ENCODE measurements around the gene TTYH3. TPM values are rescaled to one million over a fixed set of nuclear protein-coding genes. Genes with fewer than 3 reads are reported as not detected.

TTYH3 gene
- total RNA-seq, 1 donor from 2014 or later, result 18.8 TPM

DNA sequence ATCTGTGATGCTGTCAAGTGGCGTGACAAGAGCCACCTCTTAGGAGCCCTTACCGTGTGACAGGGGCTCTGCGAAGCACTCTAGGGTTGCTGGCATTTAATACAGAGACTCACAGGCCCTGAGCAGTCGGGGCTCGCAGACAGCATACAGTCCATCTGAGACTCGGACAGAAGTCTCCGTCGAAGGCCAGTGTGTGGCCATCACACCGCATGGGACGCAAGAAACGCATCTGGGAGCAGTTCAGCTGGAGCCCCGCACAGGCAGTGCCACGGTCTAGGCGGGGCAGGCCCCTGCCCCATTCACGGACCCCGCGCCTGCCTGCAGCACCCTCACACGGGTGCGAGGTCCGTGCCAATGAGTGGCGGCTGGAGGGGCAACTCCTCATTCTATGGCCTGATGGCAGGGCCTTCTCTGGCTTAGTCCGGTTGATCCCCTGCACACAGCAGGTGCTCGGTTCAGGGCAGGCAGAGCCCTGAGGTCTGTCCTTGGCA lies 39.4 kb upstream of the TTYH3 start:
- no peak overlapping the region for H3K4me3 ChIP-seq (ENCODE audit: low read length in 3 of 3)
- H3K27ac ChIP-seq (ENCODE audit: low read depth, low read length), result no peak overlapping the region
- no peaks in the 10 kb centered on the region for H3K9me3 ChIP-seq (ENCODE audit: control insufficient read depth in 3 of 3, low read length in 3 of 3)
- no peaks in the 10 kb centered on the region for H3K27me3 ChIP-seq (ENCODE audit: control insufficient read depth in 3 of 3, insufficient read depth in 3 of 3, low read length in 3 of 3)
- H3K36me3 ChIP-seq (ENCODE audit: control insufficient read depth in 3 of 3, insufficient read depth in 3 of 3, low read length in 3 of 3), result peaks cover 23 to 29% (median 24%) of the 10 kb centered on the region in 3 donors
- no peak overlapping the region for H3K9ac ChIP-seq (ENCODE audit: low read depth in 1 of 3, low read length in 3 of 3)
- no peaks in the 10 kb centered on the region for H3K4me1 ChIP-seq (ENCODE audit: control insufficient read depth in 3 of 3, insufficient read depth in 3 of 3, low read length in 3 of 3)

DNA sequence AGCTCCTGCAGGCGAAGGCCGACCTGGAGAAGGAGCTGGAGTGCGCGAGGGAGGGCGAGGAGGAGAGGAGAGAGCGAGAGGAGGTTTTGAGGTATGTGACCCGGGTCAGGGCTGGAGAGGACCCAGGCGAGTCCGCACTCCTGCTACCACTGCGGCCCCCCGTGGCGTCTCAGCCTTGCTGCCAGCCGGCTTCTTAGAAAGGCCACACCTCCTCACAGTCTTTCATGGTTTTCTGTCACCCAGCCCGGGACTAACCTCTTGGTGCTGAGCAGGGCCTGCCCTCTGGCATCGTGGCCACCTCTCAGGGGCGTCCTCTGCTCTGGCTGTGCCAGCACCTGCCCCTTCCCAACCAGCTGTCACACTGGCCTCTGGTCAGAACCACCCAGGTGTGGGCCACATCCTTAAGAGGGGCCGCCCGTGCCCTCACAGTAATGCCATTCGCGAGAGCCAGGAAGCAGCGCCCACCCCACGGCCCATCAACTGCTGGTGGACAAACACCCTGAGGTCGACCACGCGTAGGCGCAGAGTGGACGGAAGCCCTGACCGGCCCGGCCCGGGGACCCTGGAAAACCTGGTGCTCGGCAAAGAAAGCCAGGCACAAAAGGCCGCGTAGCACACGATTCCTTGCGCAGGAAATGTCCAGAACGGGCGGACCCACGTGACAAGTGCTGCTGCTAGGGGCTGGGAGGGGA lies 38.6 kb upstream of the TTYH3 start:
- H3K27ac ChIP-seq (ENCODE audit: low read depth, low read length), result no peak overlapping the region
- H3K36me3 ChIP-seq (ENCODE audit: control insufficient read depth in 3 of 3, insufficient read depth in 3 of 3, low read length in 3 of 3), result peaks cover 23 to 28% (median 24%) of the 10 kb centered on the region in 3 donors
- no peak overlapping the region for H3K4me3 ChIP-seq (ENCODE audit: low read length in 3 of 3)
- H3K4me1 ChIP-seq (ENCODE audit: control insufficient read depth in 3 of 3, insufficient read depth in 3 of 3, low read length in 3 of 3), result no peaks in the 10 kb centered on the region
- H3K9ac ChIP-seq (ENCODE audit: low read depth in 1 of 3, low read length in 3 of 3), result no peak overlapping the region
- H3K9me3 ChIP-seq (ENCODE audit: control insufficient read depth in 3 of 3, low read length in 3 of 3), result no peaks in the 10 kb centered on the region
- no peaks in the 10 kb centered on the region for H3K27me3 ChIP-seq (ENCODE audit: control insufficient read depth in 3 of 3, insufficient read depth in 3 of 3, low read length in 3 of 3)

DNA sequence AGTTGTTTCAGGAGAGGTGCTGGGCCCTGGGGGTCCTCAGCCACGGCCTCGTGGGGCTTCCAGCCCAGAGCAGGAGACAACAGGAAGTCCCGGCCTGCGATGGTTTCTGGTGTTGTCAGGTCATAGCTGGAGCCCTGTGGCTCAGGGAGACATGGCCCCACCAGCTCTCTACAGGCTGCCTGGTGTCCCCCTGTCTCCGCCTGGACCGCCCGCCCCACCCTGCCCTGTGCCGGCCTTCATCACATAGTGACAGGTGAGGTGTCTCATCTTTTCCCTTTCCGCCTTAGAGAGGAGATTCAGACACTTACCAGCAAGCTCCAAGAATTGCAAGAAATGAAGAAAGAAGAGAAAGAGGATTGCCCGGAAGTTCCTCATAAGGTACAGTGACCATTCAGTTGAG lies 37.2 kb upstream of the TTYH3 start:
- H3K36me3 ChIP-seq (ENCODE audit: control insufficient read depth in 3 of 3, insufficient read depth in 3 of 3, low read length in 3 of 3), result peaks cover 26 to 36% (median 26%) of the 10 kb centered on the region in 3 donors
- H3K27me3 ChIP-seq (ENCODE audit: control insufficient read depth in 3 of 3, insufficient read depth in 3 of 3, low read length in 3 of 3), result no peaks in the 10 kb centered on the region
- H3K9ac ChIP-seq (ENCODE audit: low read depth in 1 of 3, low read length in 3 of 3), result no peak overlapping the region
- H3K4me1 ChIP-seq (ENCODE audit: control insufficient read depth in 3 of 3, insufficient read depth in 3 of 3, low read length in 3 of 3), result no peaks in the 10 kb centered on the region
- H3K9me3 ChIP-seq (ENCODE audit: control insufficient read depth in 3 of 3, low read length in 3 of 3), result no peaks in the 10 kb centered on the region
- no peak overlapping the region for H3K4me3 ChIP-seq (ENCODE audit: low read length in 3 of 3)
- no peak overlapping the region for H3K27ac ChIP-seq (ENCODE audit: low read depth, low read length)

DNA sequence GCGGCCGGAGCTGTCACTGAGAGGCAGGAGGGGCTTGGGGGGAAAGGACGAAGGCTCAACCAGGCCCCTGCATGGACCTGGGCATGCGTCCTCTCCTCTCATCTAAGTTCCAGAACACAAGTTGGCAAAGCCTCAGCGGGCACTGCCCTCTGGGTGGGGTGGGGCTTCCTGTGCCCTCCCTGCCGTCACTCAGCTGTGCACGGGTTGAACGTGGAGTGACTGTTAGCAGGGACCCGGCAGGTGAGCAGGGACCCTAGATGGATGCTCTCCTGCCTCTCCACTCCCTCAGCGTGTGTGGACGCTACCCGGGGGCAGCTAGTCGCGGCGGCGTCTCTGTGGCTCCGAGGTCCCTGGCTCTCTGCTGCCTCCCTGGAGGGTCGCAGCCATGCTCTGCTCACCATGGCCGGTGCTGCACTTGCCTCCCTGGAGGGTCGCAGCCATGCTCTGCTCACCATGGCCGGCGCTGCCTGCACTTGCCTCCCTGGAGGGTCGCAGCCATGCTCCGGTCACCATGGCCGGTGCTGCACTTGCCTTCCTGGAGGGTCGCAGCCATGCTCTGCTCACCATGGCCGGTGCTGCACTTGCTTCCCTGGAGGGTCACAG lies 36.4 kb upstream of the TTYH3 start:
- H3K36me3 ChIP-seq (ENCODE audit: control insufficient read depth in 3 of 3, insufficient read depth in 3 of 3, low read length in 3 of 3), result peaks cover 26 to 34% (median 29%) of the 10 kb centered on the region in 3 donors
- H3K9me3 ChIP-seq (ENCODE audit: control insufficient read depth in 3 of 3, low read length in 3 of 3), result no peaks in the 10 kb centered on the region
- no peak overlapping the region for H3K4me3 ChIP-seq (ENCODE audit: low read length in 3 of 3)
- no peak overlapping the region for H3K9ac ChIP-seq (ENCODE audit: low read depth in 1 of 3, low read length in 3 of 3)
- H3K27me3 ChIP-seq (ENCODE audit: control insufficient read depth in 3 of 3, insufficient read depth in 3 of 3, low read length in 3 of 3), result no peaks in the 10 kb centered on the region
- H3K4me1 ChIP-seq (ENCODE audit: control insufficient read depth in 3 of 3, insufficient read depth in 3 of 3, low read length in 3 of 3), result no peaks in the 10 kb centered on the region
- H3K27ac ChIP-seq (ENCODE audit: low read depth, low read length), result no peak overlapping the region

- Histone ChIP-seq H3K36me3 (ENCODE audit: control insufficient read depth in 3 of 3, insufficient read depth in 3 of 3, low read length in 3 of 3) (peaks cover 28 to 39% (median 29%) of the 10 kb centered on the region in 3 donors), H3K27ac (ENCODE audit: low read depth, low read length) (no peak overlapping the region), H3K4me1 (ENCODE audit: control insufficient read depth in 3 of 3, insufficient read depth in 3 of 3, low read length in 3 of 3) (no peaks in the 10 kb centered on the region)
Observed at GRCh38 chr7:2596464-2597272, 35.1 kb upstream of the TTYH3 start.

DNA sequence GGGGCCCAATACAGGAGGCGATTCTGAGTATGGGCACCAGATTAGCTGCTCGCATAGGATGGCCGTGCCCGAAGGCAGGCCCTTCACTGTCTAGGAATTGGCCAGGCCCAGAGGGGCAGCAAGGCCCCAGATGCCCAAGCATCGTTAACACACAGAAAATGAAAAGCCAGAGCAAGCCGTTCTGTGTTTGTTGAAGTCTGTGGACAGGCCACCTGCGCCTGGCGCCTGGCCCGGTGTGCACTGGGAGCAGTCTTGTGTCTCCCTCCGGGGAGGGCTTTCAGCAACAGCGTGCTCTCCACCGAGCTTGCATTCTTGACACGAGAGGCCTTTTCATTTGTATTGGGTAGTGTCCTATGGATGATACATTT lies 34.5 kb upstream of the TTYH3 start:
- Histone ChIP-seq H3K27ac (ENCODE audit: low read depth, low read length) (no peak overlapping the region), H3K27me3 (ENCODE audit: control insufficient read depth in 3 of 3, insufficient read depth in 3 of 3, low read length in 3 of 3) (no peaks in the 10 kb centered on the region), H3K9me3 (ENCODE audit: control insufficient read depth in 3 of 3, low read length in 3 of 3) (no peaks in the 10 kb centered on the region), H3K4me1 (ENCODE audit: control insufficient read depth in 3 of 3, insufficient read depth in 3 of 3, low read length in 3 of 3) (no peaks in the 10 kb centered on the region), H3K9ac (ENCODE audit: low read depth in 1 of 3, low read length in 3 of 3) (no peak overlapping the region), H3K4me3 (ENCODE audit: low read length in 3 of 3) (no peak overlapping the region), H3K36me3 (ENCODE audit: control insufficient read depth in 3 of 3, insufficient read depth in 3 of 3, low read length in 3 of 3) (peaks cover 26 to 35% (median 28%) of the 10 kb centered on the region in 3 donors)

More at GRCh38 chr7:2596464-2597272, 35.1 kb upstream of the TTYH3 start:
- H3K9ac ChIP-seq (ENCODE audit: low read depth in 1 of 3, low read length in 3 of 3), result no peak overlapping the region
- no peaks in the 10 kb centered on the region for H3K27me3 ChIP-seq (ENCODE audit: control insufficient read depth in 3 of 3, insufficient read depth in 3 of 3, low read length in 3 of 3)
- no peak overlapping the region for H3K4me3 ChIP-seq (ENCODE audit: low read length in 3 of 3)
- no peaks in the 10 kb centered on the region for H3K9me3 ChIP-seq (ENCODE audit: control insufficient read depth in 3 of 3, low read length in 3 of 3)

DNA sequence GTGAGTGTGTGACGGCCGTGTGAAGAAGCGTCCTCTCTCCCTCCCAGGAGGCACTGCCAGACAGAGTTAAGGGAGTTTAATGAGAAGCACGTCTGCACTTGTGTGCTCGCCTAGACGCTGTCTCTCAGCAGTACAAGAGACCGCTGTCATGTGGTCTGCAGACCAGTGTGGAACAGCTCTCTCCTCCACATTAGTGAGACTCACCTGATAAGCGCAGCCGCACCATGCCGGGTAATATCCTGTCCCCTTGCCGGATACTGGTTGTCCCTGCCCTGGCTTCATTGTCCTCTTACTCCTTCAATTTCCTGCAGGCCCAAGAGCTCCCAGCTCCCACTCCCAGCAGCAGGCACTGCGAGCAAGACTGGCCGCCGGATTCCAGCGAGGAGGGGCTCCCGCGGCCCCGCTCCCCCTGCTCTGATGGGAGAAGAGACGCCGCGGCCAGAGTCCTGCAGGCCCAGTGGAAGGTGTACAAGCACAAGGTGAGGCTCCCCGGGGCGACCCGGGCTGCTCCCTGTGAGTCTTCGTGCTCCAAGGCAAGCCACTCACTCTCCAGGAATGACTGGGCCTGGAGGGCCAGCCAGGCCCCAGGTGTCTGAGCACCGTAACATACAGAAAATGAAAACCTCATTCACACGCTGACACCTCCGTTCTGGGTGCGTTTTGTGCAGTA lies 33.5 kb upstream of the TTYH3 start:
- Histone ChIP-seq H3K36me3 (ENCODE audit: control insufficient read depth in 3 of 3, insufficient read depth in 3 of 3, low read length in 3 of 3) (peaks cover 16 to 28% (median 23%) of the 10 kb centered on the region in 3 donors), H3K4me1 (ENCODE audit: control insufficient read depth in 3 of 3, insufficient read depth in 3 of 3, low read length in 3 of 3) (no peaks in the 10 kb centered on the region), H3K27ac (ENCODE audit: low read depth, low read length) (no peak overlapping the region), H3K4me3 (ENCODE audit: low read length in 3 of 3) (no peak overlapping the region), H3K9ac (ENCODE audit: low read depth in 1 of 3, low read length in 3 of 3) (no peak overlapping the region), H3K9me3 (ENCODE audit: control insufficient read depth in 3 of 3, low read length in 3 of 3) (no peaks in the 10 kb centered on the region), H3K27me3 (ENCODE audit: control insufficient read depth in 3 of 3, insufficient read depth in 3 of 3, low read length in 3 of 3) (no peaks in the 10 kb centered on the region)

DNA sequence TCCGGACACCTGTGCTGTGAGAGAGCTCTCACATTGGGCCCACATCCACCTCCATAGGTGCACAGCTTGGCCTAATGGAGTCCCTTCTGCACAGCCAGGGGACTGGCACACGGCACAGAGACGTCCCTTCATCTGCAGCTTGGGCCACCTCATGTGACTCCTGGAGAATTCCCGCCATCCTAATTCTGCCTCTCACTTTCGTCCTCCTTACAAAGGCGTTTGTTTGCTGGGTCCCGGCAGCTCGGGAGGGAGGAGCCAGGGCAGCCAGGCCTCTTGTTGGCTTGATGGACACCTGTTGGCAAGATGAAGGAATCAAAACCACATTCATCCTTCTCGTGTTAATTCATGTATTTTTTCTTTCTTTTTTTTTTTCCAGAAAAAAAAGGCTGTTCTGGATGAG lies 30.7 kb upstream of the TTYH3 start:
- H3K9ac ChIP-seq (ENCODE audit: low read depth in 1 of 3, low read length in 3 of 3), result no peak overlapping the region
- peaks cover 9 to 24% (median 15%) of the 10 kb centered on the region in 3 donors for H3K36me3 ChIP-seq (ENCODE audit: control insufficient read depth in 3 of 3, insufficient read depth in 3 of 3, low read length in 3 of 3)
- peaks cover 1 to 6% (median 5%) of the 10 kb centered on the region in 3 donors for H3K4me1 ChIP-seq (ENCODE audit: control insufficient read depth in 3 of 3, insufficient read depth in 3 of 3, low read length in 3 of 3)
- H3K27ac ChIP-seq (ENCODE audit: low read depth, low read length), result no peak overlapping the region
- no peak overlapping the region for H3K4me3 ChIP-seq (ENCODE audit: low read length in 3 of 3)
- no peaks in the 10 kb centered on the region for H3K9me3 ChIP-seq (ENCODE audit: control insufficient read depth in 3 of 3, low read length in 3 of 3)
- no peaks in the 10 kb centered on the region for H3K27me3 ChIP-seq (ENCODE audit: control insufficient read depth in 3 of 3, insufficient read depth in 3 of 3, low read length in 3 of 3)

- Histone ChIP-seq H3K27ac (ENCODE audit: low read depth, low read length) (no peak overlapping the region), H3K4me1 (ENCODE audit: control insufficient read depth in 3 of 3, insufficient read depth in 3 of 3, low read length in 3 of 3) (peaks cover 8 to 13% (median 13%) of the 10 kb centered on the region in 3 donors), H3K4me3 (ENCODE audit: low read length in 3 of 3) (no peak overlapping the region), H3K36me3 (ENCODE audit: control insufficient read depth in 3 of 3, insufficient read depth in 3 of 3, low read length in 3 of 3) (peaks cover 8 to 25% (median 15%) of the 10 kb centered on the region in 3 donors), H3K9ac (ENCODE audit: low read depth in 1 of 3, low read length in 3 of 3) (no peak overlapping the region), H3K9me3 (ENCODE audit: control insufficient read depth in 3 of 3, low read length in 3 of 3) (no peaks in the 10 kb centered on the region), H3K27me3 (ENCODE audit: control insufficient read depth in 3 of 3, insufficient read depth in 3 of 3, low read length in 3 of 3) (no peaks in the 10 kb centered on the region)
Observed at GRCh38 chr7:2601907-2602306, 29.9 kb upstream of the TTYH3 start.

All from skeletal muscle tissue (tissue), 4 donors.